GM12878 (cell line): ENCODE data around the gene ADCY2. TPM values are rescaled to one million over a fixed set of nuclear protein-coding genes. Genes with fewer than 3 reads are reported as not detected.

Experiments
- ASH2L ChIP-seq: fragments of 300-600, 200-600 bp; sonication (generic); IDR thresholded peaks from 2 replicates; pipeline ENCODE4 v1.6.1; 2017; ENCODE audit warnings: low read depth, mild to moderate bottlenecking, borderline replicate concordance
- DPF2 ChIP-seq: fragments of 450-650 bp; IDR thresholded peaks from 2 replicates; pipeline ENCODE4 v1.6.1; 2017; ENCODE audit warnings: mild to moderate bottlenecking
- HDGF ChIP-seq: fragments of 450-650 bp; IDR thresholded peaks from 2 replicates; pipeline ENCODE4 v1.6.1; 2016; ENCODE audit warnings: antibody characterized with exemption
- MEF2B ChIP-seq: fragments of 450-650 bp; IDR thresholded peaks from 2 replicates; pipeline ENCODE4 v1.6.1; 2018; ENCODE audit warnings: mild to moderate bottlenecking, moderate library complexity; ENCODE audit not compliant: partially characterized antibody, poor library complexity, severe bottlenecking
- RBBP5 ChIP-seq: fragments of 200-600 bp; sonication (generic); conservative IDR thresholded peaks from 2 replicates; pipeline ENCODE4 v1.6.1; 2016
- SKIL ChIP-seq: fragments of 450-650 bp; IDR thresholded peaks from 2 replicates; pipeline ENCODE4 v1.6.1; 2017; ENCODE audit warnings: mild to moderate bottlenecking, low read depth, inconsistent platforms; ENCODE audit not compliant: poor library complexity, severe bottlenecking
- SMC3 ChIP-seq: IDR thresholded peaks from 2 replicates; pipeline ENCODE4 v1.6.1; 2011; ENCODE audit warnings: low read length, improper control_type of control experiment, borderline replicate concordance
- TCF12 ChIP-seq: IDR thresholded peaks from 2 replicates; pipeline ENCODE4 v1.6.1; 2011; ENCODE audit warnings: low read depth, mild to moderate bottlenecking, low read length
- ZNF622 ChIP-seq: fragments of 450-650 bp; IDR thresholded peaks from 2 replicates; pipeline ENCODE4 v1.6.1; 2017; ENCODE audit warnings: mild to moderate bottlenecking, inconsistent platforms
- ZZZ3 ChIP-seq: IDR thresholded peaks from 2 replicates; pipeline ENCODE4 v1.6.1; 2011; ENCODE audit warnings: low read depth; ENCODE audit not compliant: control insufficient read depth, insufficient read length
- polyA plus RNA-seq, 11 experiments: library from polyadenylated mRNA; depleted of rRNA in 4 of 11; unstranded in 6 of 11; stranded (reverse) in 5 of 11; fragments of >200 nt; fragmentation: Nextera tagmentation in 4 of 11; fragmentation: Illumina TruSeq in 1 of 11; extraction: Ambion mirVana in 4 of 11; extraction: Trizol in 1 of 11; gene quantifications; 1 replicate in 1 of 11; 2 replicates in 10 of 11; pipeline versions ENCODE4 v1.2.1 to v1.2.3, GENCODE V29; 2011 to 2016; ENCODE audit warnings: inconsistent platforms in 2 of 11, missing spikeins in 2 of 11, low read depth in 1 of 11
- total RNA-seq, 4 experiments: library from RNA; depleted of rRNA in 3 of 4; stranded (reverse); fragments of >200 nt in 3 of 4; fragmentation: Illumina TruSeq in 1 of 4; extraction: Trizol in 1 of 4; gene quantifications; 2 replicates each; pipeline versions ENCODE4 v1.2.1 to v1.2.3, GENCODE V29; 2013 to 2021
- TF ChIP-seq, protein P1 (sequence below), 3 experiments: IDR thresholded peaks in 2 of 3; conservative IDR thresholded peaks in 1 of 3; 2 replicates each; pipeline ENCODE4 v1.5.1; 2011; ENCODE audit warnings: low read depth in 3 of 3, low read length in 3 of 3, mild to moderate bottlenecking in 3 of 3, control low read depth in 2 of 3, moderate library complexity in 2 of 3, inconsistent platforms in 1 of 3, mixed read lengths in 1 of 3; ENCODE audit not compliant: control insufficient read depth in 2 of 3, insufficient read depth in 1 of 3; ENCODE audit errors: extremely low read depth in 1 of 3
- TF ChIP-seq, protein P2 (sequence below): fragments of 450-650 bp; formaldehyde crosslinking; IDR thresholded peaks from 2 replicates; pipeline ENCODE4 v1.4.0; 2022; ENCODE audit warnings: mild to moderate bottlenecking, moderate library complexity

The ADCY2 gene
- total and polyA plus RNA-seq, 10 of the 15 experiments (the other 5 are each of a cell fraction or from before 2014, with no cell fraction given), result 0.07 to 0.26 TPM; not detected in 8

- TF ChIP-seq, protein P1, sequence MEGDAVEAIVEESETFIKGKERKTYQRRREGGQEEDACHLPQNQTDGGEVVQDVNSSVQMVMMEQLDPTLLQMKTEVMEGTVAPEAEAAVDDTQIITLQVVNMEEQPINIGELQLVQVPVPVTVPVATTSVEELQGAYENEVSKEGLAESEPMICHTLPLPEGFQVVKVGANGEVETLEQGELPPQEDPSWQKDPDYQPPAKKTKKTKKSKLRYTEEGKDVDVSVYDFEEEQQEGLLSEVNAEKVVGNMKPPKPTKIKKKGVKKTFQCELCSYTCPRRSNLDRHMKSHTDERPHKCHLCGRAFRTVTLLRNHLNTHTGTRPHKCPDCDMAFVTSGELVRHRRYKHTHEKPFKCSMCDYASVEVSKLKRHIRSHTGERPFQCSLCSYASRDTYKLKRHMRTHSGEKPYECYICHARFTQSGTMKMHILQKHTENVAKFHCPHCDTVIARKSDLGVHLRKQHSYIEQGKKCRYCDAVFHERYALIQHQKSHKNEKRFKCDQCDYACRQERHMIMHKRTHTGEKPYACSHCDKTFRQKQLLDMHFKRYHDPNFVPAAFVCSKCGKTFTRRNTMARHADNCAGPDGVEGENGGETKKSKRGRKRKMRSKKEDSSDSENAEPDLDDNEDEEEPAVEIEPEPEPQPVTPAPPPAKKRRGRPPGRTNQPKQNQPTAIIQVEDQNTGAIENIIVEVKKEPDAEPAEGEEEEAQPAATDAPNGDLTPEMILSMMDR (IDR thresholded peaks at IDR 0.05 in 2 of 3, conservative IDR thresholded peaks at IDR 0.05 in 1 of 3; ENCODE audit: control insufficient read depth in 2 of 3, extremely low read depth in 1 of 3, insufficient read depth in 1 of 3, low read depth in 3 of 3, low read length in 3 of 3), result peak in 2 of 3 experiments; percentile 35 to 44; a peak in 3 of 6 replicates
- TF ChIP-seq SKIL, result no peak
- no peak for TF ChIP-seq HDGF
- TF ChIP-seq, protein P2, sequence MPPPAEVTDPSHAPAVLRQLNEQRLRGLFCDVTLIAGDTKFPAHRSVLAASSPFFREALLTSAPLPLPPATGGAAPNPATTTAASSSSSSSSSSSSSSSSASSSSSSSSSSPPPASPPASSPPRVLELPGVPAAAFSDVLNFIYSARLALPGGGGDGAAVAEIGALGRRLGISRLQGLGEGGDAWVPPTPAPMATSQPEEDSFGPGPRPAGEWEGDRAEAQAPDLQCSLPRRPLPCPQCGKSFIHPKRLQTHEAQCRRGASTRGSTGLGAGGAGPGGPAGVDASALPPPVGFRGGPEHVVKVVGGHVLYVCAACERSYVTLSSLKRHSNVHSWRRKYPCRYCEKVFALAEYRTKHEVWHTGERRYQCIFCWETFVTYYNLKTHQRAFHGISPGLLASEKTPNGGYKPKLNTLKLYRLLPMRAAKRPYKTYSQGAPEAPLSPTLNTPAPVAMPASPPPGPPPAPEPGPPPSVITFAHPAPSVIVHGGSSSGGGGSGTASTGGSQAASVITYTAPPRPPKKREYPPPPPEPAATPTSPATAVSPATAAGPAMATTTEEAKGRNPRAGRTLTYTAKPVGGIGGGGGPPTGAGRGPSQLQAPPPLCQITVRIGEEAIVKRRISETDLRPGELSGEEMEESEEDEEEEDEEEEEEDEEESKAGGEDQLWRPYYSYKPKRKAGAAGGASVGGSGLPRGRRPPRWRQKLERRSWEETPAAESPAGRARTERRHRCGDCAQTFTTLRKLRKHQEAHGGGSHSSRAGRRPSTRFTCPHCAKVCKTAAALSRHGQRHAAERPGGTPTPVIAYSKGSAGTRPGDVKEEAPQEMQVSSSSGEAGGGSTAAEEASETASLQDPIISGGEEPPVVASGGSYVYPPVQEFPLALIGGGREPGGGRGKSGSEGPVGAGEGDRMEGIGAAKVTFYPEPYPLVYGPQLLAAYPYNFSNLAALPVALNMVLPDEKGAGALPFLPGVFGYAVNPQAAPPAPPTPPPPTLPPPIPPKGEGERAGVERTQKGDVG (CRISPR knock-in tag), result no peak
- TF ChIP-seq TCF12, result no peak
- peak; percentile 45; the same call in 1 of the 2 replicates for TF ChIP-seq SMC3
- TF ChIP-seq MEF2B, result no peak
- TF ChIP-seq DPF2, result no peak
- no peak for TF ChIP-seq ASH2L
- no peak for TF ChIP-seq ZZZ3
- TF ChIP-seq RBBP5, result no peak
- no peak for TF ChIP-seq ZNF622
These were observed 366.3 kb downstream of the ADCY2 start (continued) for GRCh38 chr5:7762267-7762666.
